ENCODE measurements around the gene CAPZB.

The CAPZB gene

DNA sequence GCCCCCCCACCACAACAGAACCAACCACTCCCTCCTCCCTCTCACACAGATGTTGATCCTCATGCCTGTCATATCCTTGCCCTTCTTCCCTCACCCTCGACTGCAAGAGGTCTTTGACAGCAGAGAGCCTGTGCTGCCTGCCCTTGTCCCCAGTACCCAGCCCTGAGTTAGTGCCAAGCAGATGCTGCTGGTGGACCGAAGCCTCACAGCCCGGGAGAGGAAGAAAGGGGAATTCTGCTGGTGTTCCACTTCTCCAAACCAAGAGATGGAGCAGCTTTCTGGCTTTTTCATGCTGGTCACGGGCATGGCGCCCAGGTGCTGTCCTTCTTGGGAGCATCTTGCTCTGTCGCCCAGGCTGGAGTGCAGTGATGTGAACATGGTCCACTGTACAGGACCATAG lies 104.1 kb downstream of the CAPZB start:
- no peak for DNase-seq

GRCh38 chr1:19377812-19378718 lies 107.3 kb downstream of the CAPZB start:
- no peak for DNase-seq

DNA sequence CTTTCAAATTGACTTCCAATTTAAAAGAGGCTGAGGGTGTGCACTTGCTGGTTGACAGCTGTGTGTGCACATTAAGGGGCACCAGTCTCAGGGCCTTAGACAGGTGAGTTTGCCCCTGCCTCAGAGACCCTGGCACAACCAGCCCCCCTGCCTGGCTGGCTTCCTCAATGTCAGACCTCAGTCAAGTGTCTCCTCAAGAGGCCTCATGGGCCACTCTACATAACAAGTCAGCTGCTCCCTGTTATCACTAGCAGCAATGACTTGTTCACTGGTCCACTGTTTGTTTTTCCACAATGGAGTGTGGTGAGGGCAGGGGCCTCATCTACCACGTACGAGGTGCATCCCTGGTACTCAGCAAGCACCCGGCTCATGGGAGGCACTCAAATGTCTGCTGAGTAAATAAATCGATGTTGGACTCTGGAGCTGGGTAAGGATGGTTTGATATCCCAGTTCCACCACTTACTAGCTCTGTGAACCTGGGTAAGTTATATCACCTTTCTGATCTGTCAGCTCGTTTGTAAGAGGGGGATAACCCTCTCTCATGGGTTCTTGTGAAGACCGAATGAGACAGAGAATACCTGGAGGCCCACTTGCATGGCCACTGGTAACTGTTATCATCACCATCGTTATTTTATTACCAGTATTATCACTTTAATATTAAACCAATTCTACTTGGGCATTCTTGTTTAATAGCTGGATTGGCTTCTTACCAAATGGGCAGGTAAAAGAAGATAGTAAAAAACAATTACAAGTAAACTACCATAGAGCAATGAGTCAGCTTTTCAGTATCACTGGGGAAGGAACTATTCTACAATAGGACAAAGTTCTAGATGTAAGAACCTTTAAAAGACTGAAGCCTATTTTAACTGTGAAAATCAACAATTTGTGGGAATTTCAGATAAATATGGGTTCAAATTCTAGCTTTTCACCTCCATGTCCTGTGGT lies 108.6 kb downstream of the CAPZB start:
- DNase-seq: no peak

GRCh38 chr1:19375631-19376400 lies 109.5 kb downstream of the CAPZB start:
- no peak for DNase-seq

DNA sequence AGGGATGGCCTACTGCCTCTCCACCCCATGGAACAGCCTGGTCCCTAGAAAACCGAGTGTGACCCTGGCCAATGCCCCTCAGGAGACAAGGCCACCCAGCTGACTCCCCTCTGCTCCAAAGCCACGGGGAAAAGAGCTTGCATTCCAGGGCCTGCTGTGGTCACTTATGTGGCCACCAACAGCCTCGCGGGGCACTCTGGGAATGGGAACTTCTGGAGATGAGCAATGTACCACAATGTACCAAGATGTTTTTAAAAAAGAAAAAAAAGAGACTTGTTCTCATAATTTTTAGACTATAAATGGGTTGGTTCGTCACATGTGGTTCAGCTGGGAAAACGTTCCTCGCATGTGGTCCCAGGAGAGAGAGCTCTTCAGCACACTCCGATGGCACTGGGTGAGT lies 110.4 kb downstream of the CAPZB start:
- no peak for DNase-seq

- DNase-seq: no peak
Measured at GRCh38 chr1:19374083-19374801, 111.1 kb downstream of the CAPZB start.

DNA sequence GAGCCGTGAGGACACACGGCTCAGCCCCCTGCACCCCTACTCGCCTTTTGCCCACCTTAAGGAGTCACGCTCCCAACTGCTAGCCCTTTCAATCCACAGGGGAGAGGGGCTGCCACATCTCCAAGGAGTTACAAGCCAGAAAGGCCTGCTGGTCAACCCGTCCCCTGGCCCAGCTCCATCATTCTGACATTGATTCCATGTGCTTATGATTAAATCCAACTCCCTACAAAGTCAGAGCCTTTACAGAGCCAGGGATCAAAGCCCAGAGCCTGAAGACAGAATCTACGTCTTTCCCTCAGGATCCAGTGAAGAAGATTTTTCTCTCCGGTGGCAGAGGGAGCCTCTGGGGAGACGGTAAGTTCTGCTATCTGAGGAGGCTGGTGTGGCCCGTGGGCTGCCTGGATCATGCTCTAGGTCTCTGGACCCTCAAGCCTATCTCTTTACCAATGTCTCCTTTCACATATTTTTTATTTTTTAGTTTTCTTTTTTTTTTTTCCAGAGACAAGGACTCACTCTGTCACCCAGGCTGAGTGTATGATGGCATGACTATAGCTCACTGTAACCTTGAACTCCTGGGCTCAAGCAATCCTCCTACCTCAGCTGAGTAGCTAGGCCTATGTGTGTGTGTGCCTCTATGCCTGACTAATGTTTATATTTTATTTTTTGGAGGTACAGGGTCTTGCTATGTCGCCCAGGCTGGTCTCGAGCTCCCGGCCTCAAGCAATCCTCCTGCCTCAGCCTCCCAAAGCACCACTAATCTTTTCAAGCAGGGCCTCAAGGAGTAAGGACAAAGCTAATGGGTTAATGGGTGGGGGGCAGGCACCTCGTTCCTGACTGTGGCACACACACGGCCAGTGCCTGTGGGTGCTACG lies 111.9 kb downstream of the CAPZB start:
- DNase-seq: no peak

DNA sequence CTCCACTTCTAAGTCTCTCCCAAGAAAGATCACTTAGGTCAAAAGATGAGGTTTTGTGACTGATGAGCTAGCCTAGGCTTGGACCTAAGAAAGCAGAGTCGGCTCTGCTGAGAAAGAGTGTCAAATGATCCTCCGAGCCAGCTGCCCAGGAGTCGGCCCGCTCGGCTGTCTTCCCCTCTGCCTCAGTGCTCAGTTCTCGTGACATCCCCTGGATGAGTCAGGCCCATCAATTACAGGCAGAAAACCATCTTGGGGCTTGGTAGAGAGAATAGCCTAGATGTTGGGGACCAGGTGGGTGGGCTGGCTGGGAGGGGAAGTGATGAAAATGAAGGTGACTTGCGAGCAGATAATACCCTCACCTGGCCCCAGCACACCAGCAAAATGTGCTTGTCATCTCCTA lies 112.7 kb downstream of the CAPZB start:
- DNase-seq: no peak

DNA sequence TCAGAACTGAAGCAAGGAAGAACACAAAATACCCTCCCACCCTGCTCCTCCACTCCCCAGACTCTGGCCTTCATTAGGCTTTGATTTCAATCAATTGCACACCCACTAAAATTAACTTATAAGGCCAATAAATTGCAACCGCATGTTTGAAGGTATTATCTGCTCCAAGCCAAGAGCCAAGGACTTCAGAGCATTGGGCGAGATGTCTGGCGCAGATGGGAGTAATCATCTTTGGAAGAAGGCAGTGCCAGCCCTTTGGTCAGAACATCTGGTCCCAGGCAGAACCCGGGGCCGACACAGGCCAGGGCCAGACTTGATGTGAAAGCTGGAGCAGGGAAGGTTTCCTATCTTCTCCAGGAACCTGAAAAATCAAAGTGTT lies 113.2 kb downstream of the CAPZB start:
- no peak for DNase-seq

DNA sequence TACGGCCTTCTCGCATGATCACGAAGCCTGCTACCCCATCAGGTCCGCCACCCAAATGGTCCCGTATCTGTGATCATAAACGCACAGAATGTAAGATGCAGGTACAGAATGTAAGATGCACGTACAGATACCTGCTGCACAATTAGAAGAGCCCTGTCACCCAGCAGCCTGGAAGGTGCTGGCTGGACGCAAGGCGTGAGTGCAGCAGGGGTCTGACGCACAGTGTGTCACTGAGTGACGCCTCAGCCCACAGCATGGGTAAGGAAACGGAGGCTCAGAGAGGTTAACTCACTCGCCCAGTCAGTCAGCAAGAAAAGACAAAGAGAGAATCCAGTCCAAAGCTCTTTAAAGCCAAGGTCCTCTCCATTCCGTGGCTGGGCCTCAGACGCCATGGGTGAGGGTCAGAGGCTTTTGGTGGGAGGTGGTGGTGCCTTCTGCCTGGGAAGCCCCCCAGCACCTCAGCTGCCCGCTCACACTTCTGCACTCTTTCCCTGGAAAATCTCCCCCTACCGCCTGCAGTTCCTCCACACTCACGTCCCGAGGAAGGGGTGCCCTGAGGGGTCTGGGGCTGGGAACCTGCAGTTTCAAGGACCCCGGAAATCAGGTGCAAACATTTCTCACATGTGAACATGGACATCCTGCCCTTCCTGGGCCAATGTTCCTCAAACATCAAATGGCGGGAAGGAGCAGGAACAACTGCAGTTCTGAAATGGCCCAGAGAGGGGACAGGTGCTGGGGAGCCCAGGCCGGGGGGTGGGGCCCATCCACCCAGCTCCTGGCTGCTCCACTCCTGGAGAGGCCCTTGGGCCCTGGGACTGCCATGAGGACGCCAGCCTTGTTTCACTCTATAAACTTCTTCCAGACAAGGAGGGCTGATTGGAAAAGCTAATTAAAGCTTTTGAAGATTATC lies 113.9 kb downstream of the CAPZB start:
- no peak for DNase-seq

GRCh38 chr1:19370453-19371170 lies 114.7 kb downstream of the CAPZB start:
- DNase-seq: no peak

DNA sequence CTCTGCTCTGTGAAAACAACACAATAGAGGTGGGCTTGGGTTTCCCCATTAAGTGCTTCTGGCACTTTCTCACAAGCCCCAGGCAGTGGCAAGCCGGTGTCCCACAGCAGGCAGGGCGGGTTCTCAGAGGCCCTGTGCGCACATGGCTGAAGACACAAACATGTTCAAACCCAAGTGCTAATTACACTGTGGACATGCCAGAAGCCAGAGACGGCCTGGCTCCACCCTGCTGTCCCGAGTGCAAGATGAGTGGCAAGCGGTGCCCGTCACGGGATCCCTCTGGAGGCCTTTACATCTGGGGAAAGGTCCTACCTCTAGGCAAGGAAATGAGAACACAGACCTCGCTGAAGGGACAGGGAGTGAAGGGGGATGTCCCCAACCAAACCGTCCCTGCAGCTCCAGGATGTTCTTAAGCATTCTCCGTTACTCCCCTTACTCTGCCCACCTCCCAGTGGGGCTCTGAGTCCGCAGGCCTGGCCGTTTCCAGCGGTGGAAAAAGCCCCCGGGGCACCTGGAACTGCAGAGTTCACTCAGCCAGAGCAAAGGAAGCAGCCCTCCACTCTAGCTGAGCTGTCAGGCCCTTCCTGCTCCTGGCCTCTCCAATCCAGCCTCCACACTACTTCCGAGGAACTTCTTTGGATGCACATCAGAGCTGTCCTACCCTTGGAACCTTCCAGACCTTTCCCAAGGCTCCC lies 115.8 kb downstream of the CAPZB start:
- DNase-seq: no peak

- no peak for DNase-seq
Measured at GRCh38 chr1:19368964-19369363, 116.4 kb downstream of the CAPZB start.

DNA sequence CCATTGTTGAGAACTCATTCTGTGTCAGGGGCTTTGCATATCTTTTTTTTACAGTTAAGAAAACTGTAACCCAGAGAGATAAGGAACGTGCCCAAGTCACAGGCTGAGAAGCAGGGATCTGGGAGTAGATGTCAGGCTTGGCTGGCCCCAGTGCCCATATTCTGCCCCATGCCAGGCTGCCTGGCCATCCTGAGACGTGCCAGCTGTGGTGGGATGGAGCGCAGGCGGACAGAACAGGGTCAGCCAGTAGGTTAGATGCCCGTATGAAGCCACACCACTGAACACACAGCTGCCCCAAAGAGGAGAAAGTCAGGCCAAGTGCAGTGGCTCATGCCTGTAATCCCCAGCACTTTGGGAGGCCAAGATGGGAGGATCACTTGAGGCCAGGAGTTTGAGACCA lies 117.3 kb downstream of the CAPZB start:
- no peak for DNase-seq

DNA sequence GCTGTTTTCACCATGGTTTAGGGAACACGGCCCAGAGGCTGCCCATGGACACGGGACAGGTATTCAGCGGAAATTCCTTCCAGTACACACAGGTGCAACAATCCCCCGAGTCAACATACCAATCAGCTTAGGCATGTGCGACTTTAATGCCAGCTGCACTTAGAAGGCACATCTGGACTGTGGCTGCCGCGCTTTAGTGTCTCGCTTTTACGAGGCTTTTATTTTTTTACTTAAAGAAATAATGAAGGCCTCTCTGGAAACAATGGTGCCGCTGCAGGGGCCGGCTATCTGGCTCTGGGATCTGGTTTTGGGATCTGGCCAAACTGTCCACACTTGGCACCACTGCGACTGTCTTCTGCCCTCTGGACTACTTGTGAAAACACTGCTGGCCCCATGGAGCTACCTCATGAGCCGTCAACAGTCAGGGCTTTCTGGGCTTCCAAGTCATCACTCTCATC lies 117.7 kb downstream of the CAPZB start:
- DNase-seq: no peak

GRCh38 chr1:19366599-19367536 lies 118.5 kb downstream of the CAPZB start:
- DNase-seq: no peak

DNA sequence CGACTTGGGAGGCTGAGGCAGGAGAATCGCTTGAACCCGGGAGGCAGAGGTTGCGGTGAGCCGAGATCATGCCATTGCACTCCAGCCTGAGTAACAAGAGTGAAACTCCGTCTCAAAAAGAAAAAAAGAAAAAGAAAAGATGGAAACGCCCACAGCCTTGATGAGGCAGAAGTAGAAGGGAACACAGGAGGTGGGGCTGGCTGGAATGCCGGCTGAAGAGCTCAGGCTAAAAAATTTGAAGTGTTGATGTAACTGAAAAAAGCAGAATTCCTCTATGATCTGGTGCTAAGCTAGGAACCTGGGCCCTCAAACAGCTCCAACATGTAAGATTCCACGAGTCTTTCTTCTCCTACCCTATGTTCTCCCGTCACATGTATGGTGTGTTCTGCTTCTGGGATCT lies 119.6 kb downstream of the CAPZB start:
- DNase-seq: no peak

Data from CD4-positive, alpha-beta T cell treated with Interleukin-4 for 1 hour (primary cell).